HG02884 (cell line): ENCODE data around the gene ELL.

ENCODE experiments used
- ATAC-seq: cut with Tn5 transposase; IDR thresholded peaks from one replicate; pipeline ENCODE4 v1.9.1; 2021; ENCODE audit warnings: mild to moderate bottlenecking, moderate library complexity; ENCODE audit not compliant: unreplicated experiment

The ELL gene

GRCh38 chr19:18506101-18506930 is 15.6 kb downstream of the ELL start:
- ATAC-seq, result no peak

- ATAC-seq, result no peak
Observed at GRCh38 chr19:18504886-18505610, 16.8 kb downstream of the ELL start.

GRCh38 chr19:18503971-18504885 is 17.6 kb downstream of the ELL start:
- no peak for ATAC-seq

- no peak for ATAC-seq
Observed at GRCh38 chr19:18503337-18503970, 18.4 kb downstream of the ELL start.

DNA sequence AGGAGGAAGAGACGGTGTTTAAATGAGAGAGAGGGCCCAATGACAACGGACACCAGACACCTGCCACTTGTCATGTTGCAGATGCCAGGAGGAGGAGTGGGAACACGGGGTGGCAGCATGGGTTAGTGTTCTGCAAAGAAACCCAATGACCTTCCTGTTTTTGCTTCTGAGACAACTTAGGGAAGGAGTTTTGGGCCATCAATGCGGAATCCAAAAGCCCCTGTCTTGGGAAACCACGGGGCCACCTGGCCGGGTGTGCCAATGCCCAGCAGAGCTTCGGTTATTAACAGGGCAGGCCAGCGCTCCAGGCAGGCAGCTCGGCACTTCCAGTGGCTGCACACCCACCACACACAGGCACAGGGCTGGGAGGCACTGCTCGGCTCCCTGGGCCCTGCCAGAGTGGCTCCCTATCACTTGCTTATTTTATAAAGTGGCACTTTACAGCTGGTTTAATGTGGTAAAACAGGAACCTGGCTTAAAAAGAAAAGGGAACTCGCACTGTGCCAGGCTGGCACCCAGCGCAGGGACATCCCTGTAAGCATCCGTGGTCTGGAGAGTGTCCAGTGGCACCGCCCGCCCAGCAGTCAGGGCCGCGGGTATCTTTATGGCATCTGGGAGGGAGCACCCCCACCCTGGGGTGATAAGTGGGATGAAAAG is 19.1 kb downstream of the ELL start:
- no peak for ATAC-seq

DNA sequence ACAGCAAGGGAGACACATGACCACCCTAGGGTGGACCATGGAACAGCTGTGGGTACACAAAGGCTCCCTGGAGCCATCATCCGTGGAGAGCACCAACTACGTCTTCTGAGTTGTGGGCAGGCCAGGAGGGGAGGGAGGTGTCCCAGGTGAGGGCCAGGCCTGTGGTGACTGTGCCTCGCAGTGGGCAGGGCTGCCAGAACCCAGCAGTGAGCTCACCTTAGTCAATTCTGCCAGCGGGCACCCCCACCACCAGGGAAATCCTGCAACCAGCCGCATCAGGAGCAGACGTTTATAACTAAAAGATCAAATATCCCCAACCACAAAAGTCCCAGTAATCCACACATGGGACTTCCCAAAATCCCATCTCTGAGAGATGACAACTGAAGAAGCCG is 19.6 kb downstream of the ELL start:
- no peak for ATAC-seq

DNA sequence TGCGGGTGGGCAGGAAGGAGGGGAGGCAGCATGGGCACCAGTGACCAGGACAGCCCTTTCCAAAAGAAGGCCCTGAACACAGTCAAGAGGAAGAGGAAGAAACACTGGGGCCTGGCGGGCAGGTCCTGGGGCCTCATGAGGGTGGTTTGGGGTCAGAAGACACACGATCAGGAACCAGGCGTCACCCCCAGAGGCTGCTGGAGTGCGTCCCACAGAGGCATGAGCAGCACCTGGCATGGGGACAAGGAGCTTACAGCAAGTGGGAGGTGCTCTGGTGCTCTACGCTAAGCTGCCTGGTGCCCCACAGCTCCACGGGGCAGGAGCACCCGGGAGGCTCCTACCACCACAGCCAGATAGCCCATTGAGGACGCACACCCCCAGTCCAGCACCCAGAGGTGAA is 20.0 kb downstream of the ELL start:
- ATAC-seq, result no peak

- no peak for ATAC-seq
Observed at GRCh38 chr19:18501351-18501750, 20.5 kb downstream of the ELL start.

DNA sequence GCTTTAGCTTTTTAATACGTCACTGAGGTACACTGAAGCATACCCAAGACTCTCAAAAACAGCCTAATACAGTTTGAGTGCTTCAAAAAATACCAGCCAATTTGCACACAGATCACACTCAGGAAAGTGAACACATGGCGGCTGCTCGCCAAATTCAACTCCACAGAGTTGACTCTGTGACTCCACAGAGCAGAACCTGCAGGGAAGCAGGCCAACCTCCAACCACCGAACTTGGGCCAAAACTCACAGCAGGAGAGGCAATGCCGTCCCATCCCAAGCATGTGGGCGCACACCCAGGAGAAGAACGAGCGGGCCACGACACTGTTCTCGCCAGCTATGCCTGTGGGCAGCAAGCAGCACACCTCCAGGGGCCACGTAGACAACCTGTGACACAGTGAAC is 21.1 kb downstream of the ELL start:
- no peak for ATAC-seq

DNA sequence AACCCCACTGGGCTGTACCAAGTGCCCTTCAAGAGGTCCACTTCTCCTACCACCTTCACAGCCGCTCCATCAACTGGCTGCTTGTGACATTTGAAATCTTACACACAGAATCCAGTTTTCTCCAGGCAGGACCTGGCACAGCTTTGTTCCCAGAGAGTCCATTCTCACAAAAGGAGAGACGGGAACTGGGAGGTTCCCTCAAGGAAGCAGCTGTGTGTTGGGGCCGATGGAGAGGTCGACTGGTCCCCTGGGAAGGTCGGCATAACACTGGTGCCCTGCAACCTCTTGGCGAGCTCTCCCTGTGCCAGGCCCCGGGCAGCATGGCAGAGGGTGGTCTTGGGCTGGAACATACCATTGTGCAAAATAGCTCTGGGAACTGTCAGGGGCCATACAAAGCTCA is 21.5 kb downstream of the ELL start:
- no peak for ATAC-seq

GRCh38 chr19:18499055-18499775 is 22.7 kb downstream of the ELL start:
- no peak for ATAC-seq

DNA sequence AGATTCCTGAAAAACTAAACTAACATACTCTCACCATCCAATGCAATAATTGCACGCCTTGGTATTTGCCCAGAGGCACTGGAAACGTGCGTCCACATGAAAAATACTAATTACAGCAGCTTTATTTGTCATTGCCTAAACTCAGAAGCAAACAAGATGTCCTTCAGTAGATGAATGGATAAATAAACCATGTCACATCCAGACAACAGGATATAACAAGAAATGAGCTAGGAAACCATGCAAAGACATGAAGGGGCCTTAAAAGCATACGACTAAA is 25.0 kb downstream of the ELL start:
- no peak for ATAC-seq

GRCh38 chr19:18496167-18496979 is 25.5 kb downstream of the ELL start:
- no peak for ATAC-seq

- no peak for ATAC-seq
Observed at GRCh38 chr19:18495204-18495911, 26.5 kb downstream of the ELL start.

- ATAC-seq, result no peak
Observed at GRCh38 chr19:18494267-18494607, 27.6 kb downstream of the ELL start.

DNA sequence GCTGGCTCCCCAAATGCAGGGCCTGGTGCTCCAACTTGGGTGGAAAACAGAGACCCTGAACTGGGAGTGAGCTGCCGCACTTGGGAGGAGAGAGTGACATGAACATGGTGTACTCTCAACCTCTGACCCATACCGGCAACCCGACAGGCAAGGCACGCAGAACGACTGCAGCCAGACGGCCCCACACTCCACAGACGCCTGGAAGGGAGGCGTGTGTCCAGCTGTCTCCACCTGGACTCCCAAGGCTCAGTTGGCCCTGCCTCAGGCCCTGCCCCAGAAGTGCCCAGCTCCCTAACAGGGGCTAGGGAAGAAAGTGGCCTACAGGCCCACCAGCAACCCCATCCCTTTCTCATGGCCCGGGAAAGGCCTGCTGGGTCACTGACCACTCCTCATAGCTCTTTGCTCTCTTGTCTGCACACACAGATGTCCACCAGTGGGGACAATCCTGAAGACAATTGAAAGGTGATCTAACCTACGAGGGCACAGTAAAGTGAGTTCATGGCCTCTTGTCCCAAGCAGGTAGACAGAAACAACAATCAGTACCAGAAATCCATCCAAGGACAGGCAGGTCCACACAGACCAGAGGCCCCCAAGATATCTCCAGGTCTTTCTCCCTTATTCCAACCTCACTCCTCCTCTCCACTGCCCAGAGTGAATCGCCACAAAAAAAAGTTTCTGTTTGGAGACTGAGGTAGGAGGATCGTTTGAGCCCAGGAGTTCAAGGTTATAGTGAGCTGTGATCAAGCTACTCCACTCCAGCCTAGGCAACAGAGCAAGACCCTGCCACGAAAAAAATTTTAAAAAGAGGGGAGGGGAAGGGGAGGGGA is 28.2 kb downstream of the ELL start:
- no peak for ATAC-seq

GRCh38 chr19:18491995-18492953 is 29.6 kb downstream of the ELL start:
- ATAC-seq, result no peak
